GM23248 (cell line): Measurements from ENCODE around the gene OPTC.

Experiments
- EZH2 ChIP-seq: fragments of 200-600 bp; sonication (generic); IDR thresholded peaks from 2 replicates; pipeline ENCODE4 v1.6.1; 2018; ENCODE audit warnings: antibody characterized with exemption, mild to moderate bottlenecking; ENCODE audit not compliant: insufficient read depth, poor library complexity, severe bottlenecking
- EZH2phosphoT487 ChIP-seq: fragments of 200-600 bp; sonication (generic); IDR thresholded peaks from 2 replicates; pipeline ENCODE4 v1.6.1; 2018; ENCODE audit warnings: antibody characterized with exemption, moderate library complexity, mild to moderate bottlenecking, low read depth; ENCODE audit not compliant: insufficient read depth

- TF ChIP-seq EZH2 = no peak
- no peak for TF ChIP-seq EZH2phosphoT487
These were observed 59.5 kb downstream of the OPTC start for GRCh38 chr1:203553496-203553895.
